ENCODE measurements around the gene MSANTD7. TPM values are rescaled to one million over a fixed set of nuclear protein-coding genes. Genes with fewer than 3 reads are reported as not detected.

Gene MSANTD7
- total and polyA plus RNA-seq, 10 of the 15 experiments (the other 5 are each of a cell fraction or from before 2014, with no cell fraction given) = 3.5 to 22.8 (median 18.5) TPM

DNA sequence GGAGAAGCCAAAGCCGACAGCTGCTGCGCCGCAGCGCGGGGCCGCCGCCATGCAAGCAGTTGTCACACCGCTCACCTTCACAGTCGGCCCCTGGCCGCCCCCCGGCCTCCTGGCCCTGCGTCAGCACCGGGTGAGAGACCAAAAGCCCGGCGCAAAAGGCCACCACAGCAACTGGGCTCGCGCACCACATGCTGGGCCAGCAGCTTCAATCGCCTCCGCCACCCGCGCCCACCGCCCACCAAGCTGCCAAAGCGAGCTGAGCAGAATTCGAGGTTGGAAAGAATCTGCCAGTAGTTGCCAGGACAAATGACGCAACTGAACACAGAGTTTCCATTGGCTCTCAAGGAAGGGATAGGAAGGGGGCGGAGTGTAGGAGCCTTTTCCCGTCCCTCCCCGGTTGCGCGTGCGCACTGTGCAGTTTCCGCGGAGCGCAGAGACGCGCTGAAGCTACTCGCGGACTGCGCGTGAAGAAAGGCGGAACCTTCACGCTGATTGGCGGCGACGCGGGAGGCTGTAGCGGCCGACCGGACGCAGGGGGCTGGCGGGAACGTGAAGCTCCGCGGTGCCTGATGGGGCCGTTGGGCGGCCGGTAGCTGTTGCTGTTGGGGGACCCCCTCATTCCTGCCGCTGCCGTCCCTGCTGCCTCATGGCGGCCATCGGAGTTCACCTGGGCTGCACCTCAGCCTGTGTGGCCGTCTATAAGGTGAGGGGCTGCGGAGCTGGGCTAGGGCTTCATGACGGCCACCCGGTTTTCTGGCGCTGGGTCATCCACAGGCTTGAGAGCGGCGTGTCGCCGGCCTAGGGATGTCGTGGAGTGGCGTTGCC lies at the start of gene MSANTD7, which contains the start of the genes CDNF and HSPA14 (continued):
- TF ChIP-seq NKRF (conservative IDR thresholded peaks at IDR 0.05) (peak; percentile 93), MEF2B (IDR thresholded peaks at IDR 0.05; ENCODE audit: partially characterized antibody, poor library complexity, severe bottlenecking) (peak; percentile 42), ZBED1 (IDR thresholded peaks at IDR 0.05; ENCODE audit: borderline replicate concordance) (no peak), NFYA (IDR thresholded peaks at IDR 0.05; ENCODE audit: borderline replicate concordance, low read depth, low read length) (no peak), SPI1 (IDR thresholded peaks at IDR 0.05; ENCODE audit: borderline replicate concordance, insufficient read depth, low read depth, low read length) (no peak), ZNF207 (IDR thresholded peaks at IDR 0.05; ENCODE audit: borderline replicate concordance) (peak; percentile 58; the same call in 1 of the 2 replicates), SUPT20H (IDR thresholded peaks at IDR 0.05; ENCODE audit: borderline replicate concordance, control insufficient read depth, low read depth, low read length) (no peak), DPF2 (IDR thresholded peaks at IDR 0.05) (peak; percentile 78), MTA3 (IDR thresholded peaks at IDR 0.05; ENCODE audit: borderline replicate concordance, low read length) (no peak), CBX5 (IDR thresholded peaks at IDR 0.05; ENCODE audit: low read depth) (no peak), SUZ12 (IDR thresholded peaks at IDR 0.05; ENCODE audit: unreplicated experiment) (no peak)
- TF ChIP-seq, protein P1, sequence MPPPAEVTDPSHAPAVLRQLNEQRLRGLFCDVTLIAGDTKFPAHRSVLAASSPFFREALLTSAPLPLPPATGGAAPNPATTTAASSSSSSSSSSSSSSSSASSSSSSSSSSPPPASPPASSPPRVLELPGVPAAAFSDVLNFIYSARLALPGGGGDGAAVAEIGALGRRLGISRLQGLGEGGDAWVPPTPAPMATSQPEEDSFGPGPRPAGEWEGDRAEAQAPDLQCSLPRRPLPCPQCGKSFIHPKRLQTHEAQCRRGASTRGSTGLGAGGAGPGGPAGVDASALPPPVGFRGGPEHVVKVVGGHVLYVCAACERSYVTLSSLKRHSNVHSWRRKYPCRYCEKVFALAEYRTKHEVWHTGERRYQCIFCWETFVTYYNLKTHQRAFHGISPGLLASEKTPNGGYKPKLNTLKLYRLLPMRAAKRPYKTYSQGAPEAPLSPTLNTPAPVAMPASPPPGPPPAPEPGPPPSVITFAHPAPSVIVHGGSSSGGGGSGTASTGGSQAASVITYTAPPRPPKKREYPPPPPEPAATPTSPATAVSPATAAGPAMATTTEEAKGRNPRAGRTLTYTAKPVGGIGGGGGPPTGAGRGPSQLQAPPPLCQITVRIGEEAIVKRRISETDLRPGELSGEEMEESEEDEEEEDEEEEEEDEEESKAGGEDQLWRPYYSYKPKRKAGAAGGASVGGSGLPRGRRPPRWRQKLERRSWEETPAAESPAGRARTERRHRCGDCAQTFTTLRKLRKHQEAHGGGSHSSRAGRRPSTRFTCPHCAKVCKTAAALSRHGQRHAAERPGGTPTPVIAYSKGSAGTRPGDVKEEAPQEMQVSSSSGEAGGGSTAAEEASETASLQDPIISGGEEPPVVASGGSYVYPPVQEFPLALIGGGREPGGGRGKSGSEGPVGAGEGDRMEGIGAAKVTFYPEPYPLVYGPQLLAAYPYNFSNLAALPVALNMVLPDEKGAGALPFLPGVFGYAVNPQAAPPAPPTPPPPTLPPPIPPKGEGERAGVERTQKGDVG (CRISPR knock-in tag; IDR thresholded peaks at IDR 0.05) = no peak

Measured in GM12878 (cell line).